ENCODE results near the gene CLSTN2.
A peak's percentile ranks its signal among the peaks of the same experiment; 100 is the strongest.

Gene CLSTN2

DNA sequence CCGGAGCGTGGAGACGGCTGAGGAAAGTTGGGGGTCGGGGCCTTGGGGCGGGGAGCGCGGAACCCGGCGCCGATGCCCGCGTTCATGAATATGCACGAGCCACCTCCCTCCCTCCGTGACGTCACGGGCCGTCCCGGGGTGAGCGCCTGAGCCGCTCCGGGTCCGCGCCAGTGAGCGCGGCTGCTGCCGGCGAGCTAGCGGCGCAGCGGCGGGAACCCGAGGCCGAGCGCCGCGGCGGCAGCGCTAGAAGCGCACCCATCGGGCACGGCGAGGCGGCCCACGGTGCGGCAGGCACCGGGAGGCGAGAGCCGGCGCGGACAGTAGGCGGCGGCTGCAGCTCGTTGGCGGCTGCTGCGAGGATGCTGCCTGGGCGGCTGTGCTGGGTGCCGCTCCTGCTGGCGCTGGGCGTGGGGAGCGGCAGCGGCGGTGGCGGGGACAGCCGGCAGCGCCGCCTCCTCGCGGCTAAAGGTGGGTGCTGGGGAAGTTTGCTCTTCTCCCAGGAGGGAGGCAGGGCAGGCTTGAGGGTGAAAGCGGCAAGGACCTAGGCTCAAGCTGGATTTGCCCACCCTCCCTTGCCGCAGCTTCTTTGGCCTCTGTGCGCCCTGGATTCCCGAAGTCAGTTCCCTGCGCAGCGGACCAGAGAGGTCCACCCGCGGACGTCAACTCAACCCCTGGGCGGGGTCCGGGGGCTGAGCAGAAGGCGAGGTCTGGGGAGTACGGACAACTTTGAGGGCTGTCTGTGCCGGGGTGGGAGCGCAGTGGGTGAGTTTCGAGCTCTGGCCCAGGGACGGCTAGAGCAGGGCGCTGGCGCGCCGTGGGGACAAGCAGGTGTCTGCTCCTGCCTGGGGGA, at the start of gene CLSTN2:
TSS of gene CLSTN2 (plus strand) at position 170 of the 850 bp plus-strand sequence.
- peak; percentile 46 for DNase-seq

DNA sequence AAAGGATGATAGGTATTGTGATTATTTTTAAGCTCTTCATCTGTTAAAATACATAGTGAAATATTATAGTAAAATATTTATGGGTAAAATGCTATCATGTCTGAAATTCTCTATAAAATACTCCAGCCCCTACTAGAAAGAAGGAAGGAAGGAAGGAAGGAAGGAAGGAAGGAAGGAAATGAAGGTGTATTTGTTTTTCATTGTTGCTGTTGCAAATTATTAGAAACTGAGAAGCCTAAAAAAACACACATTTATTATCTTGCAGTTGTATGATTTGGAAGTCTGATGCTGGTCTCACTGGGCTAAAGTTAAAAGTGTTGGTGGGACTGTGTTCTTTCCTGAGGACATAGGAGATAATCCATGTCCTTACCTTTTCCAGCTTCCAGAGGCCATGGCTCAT, 47.6 kb upstream of the CLSTN2 start:
- DNase-seq, result no peak

DNA sequence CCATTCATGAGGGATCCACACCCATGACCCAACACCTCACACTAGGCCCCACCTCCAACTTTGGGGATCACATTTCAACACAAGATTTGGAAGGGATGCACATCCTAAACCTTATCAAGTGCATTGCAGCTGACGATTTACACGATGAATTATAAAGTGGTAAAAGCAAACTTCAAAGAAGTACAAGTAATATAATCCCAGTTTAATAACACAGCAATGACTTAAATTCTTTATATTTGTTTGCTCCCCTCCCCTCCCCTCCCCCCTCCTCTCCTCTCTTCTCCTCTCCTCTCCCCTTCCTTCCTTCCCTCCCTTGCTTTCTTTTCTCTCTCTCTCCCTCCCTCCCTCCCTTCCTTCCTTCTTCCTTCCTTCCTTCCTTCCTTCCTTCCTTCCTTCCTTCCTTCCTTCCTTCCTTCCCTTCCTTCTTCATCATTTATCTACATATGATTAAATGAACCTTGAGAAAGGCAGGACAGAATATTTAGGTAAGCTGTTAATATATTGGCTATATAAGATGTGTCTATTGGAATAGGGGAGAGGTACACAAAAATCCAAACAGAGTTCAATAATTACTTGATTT, 46.3 kb upstream of the CLSTN2 start:
- DNase-seq, result no peak

DNA sequence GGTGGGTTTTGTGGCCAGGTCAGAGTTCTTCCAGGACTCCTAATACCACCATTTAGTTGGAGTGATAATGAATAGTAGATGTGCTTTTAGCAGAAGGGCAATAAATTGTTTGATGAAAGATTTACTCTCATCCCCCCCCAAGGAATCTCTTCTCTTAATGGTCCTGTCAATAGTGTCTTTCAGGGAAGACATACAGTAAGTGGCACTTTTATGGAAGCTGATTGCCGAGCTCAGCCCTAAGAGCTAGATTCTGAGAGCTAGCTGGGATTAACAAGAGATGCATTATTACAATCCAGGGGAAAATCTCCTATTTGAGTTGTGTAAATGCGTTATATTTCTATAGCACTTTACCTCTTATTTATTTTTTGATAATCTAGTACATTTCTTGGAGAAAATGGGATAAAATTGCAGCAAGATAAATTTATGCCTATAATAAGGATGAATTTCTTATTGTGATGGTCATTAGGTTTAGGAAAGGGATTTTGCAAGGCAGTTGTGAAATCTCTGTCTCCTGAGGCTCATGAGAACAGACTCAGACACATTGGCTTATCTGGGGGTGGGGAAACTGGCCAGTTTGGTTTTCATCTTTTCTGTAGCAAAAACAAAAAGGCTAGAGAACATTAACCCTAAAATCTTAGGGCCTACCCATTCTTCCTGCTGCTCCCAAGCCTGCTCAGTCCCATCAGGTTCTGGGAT, 41.6 kb upstream of the CLSTN2 start:
- no peak for DNase-seq

DNA sequence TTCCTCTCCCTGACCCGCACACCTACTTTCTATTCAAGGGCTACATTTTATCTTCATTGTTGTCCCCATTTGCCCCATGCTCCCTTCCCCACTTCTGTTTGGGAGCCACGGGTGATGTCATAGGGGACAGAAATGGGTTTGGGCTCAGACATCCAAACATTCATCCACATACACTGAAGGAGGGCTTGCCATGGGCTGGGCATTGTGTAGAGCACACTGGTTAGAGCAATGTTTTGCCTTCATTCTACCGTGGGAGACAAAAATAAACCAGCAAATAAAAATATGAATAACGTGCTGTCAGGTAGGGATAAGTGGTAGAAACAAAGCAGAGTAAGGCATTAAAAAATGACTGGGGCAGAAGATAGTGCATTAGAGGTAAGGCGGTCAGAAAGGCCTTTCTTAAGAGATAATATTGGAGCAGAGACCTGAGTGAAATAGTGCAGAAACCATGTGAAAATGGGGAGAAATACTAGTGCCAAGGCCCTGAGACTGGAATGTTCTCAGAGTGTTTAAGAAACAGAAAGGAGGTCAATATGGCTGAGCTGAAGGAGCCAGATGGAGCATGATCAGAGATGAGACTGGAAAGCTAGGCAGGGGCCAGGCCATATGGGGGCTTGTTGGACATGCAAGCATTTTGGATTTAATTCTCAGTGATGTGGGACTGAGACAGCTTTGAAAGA, 40.9 kb upstream of the CLSTN2 start:
- DNase-seq, result no peak

DNA sequence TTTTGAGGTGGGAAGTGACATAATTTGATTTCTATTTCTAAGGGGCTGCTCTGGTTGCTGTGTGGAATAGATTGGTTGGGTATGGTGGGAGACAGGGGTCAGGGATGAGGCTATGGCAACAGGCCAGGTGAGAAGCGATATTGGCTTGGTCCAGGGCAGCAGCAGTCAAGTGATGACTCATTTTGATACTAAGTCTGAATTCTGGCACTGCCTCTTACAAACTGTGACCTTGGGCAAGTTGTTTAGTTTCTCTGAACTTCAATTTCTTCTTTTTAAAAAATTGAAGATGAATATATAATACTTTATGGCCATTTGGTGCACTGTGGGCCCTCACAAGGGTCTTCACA, 40.4 kb upstream of the CLSTN2 start:
- DNase-seq, result no peak

DNA sequence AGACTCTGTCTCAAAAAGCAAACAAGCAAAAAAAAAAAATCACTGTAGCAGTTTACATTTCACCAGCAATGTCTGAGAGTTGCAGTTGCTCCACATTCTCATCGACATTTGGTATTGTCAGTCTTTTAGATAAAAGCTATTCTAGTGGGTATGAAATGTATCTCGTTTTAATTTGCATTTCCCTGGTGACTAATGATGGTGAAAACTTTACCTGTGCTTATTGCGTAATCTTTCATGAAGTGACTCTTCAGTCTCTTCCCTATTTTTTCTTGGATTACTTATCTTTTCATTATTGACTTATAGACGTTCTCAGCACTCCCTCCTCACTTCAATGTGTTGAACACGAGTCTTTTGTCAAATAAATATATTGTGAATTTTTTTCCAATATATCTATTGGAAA, 37.2 kb upstream of the CLSTN2 start:
- DNase-seq, result no peak

DNA sequence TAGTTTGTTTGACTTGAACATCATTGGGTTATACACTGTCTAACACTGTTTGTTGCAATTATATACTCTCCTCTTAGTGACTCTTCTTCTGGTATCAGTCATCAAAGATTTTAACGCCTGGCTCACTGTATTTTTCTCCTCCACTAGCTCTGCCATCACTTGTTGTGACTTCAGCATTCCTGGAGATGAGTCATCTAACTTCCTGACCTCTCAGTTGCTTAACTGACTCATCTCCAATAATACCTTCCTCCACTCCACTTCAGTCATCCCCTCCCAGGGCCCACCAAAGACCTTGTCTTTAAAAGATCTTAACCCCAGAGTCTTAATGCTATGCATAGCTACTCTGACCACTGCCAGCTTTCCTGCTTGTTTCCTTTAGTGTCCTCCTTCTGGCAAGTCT, 28.6 kb upstream of the CLSTN2 start:
- no peak for DNase-seq

DNA sequence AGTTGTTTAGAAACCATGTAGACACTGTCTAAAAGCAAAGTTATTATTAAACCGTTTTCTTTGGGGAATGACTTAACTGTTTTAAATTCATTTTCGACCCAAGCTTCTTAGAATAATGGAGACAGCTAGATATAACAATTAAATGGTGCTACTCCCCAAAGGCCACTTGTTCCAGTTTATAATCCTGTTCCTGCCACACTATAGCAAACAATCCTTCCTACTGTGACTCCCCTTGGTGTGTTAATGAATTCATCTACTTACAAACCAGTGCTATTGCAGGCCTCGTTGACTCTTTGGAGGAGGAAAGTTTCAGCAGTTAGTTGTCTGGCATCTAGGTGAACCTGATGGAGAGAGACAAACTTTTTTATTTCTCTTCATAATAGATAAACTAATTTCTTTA, 25.2 kb upstream of the CLSTN2 start:
- no peak for DNase-seq

DNA sequence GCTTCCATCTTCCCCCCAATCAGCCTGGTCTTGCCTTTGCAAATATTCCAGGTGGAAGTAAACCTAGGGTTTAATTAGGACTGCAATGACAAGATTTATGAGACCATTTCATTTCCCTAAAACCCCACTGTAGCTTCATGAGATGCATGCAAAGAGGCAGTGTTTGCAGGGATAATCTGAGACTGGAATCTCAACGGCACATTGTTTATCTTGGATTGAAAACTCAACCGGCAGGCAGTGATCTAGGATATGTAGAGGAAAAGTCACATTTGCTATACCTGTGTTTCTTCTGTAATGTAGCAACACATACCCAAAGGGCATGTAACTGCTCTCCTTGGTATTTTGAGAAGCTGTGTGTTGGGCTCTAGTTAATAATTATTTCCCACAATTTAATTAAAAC, 18.7 kb upstream of the CLSTN2 start:
- no peak for DNase-seq

DNA sequence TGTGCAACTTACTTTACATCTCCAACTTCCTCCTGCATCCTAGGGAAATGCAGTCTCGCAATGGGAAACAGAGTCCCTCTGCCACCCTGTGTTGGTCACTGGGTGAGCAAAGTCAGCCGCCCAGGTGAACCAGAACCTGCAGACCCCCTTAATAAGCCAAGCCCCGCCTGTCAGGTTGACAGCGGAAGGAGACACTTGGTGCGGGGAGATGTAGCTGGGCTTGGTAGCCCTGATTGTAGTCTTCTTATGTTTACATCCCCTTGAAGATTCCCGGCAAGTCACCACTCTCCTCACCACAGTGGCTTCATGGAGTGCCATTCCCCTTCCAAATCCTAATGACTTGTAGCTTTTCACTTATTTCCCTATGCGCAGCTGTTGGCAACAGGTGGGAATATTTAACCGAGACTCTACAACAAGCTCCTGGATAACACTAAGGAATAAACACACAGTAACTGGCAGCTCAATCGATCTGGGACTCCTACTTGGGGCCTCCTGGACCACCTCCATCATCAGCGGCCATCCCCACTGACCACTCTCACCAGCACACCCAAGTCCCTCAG, 17.7 kb upstream of the CLSTN2 start:
- DNase-seq, result no peak

DNA sequence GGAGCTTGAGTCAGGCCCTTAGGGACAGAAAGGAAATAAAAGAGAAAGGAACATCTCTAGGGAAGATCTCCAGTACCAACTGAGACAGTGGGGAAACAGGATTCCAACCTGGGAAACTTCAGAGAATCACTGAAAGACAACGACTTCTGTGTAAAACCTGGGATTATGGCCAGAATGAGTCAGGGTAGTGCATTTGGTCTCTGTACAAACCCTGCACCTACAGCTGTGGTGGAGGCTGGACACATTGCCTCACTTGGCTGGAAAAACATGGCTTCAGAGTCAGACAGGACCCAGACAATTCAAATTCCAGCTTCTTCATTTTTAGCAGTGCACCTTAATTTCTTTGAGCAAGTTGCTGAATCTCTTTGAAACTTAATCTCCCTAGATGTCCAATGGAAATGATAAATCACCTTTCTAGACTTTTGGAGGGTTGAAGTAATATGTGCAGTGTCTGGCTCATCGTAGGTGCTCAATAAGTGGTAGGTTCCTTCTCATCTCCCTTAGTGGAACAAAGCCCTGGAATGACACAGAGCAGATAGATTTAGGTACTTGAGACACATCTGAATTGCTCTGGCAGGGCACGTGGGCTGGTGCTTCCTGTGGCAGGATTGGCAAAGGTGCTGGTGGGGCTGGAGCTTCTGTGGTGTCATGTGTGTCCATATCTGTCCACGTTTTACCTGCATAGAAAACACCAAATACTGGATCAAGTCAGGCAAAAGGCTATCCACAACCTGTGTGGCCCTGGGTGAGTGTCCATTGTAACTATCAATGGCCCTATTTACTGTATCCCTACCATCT, 6.1 kb upstream of the CLSTN2 start:
- no peak for DNase-seq

DNA sequence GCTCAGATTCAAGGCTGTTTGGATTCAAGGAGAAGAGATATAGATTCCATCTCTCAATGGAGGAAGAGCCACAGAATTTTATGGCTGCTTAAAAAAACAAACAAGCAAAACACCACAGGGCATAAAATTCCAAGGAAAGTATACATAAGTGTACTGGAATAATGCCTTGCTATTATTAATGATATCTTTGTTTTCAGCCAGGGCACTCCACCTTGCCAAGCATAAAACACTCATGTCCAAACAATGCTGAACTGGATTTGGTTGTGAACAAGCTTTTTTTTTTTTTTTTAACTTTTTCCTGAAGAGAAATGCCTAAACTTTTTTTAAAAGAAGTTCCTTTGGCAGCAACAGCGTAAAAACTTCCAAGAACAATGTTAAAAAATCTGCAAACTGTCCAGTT, 4.8 kb upstream of the CLSTN2 start:
- no peak for DNase-seq

DNA sequence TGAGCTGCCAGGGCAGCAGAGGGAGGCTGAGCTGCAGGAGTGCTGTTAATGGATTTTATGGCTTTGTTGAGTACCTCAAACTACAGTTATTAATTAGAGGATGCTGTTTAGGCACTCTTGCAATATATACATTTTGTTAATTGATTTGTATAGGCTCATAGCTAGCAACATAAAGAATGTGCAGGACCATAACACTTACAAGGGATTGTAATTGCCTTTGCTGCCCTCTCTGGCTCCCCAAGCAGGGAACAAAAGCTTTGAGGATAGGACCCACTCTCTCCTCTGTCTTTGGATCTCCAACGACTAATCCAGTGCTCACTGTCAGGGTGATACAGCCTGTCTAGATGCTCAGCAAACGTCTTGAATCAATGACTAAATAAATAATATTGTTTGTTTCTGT, 1.2 kb upstream of the CLSTN2 start:
- no peak for DNase-seq

DNA sequence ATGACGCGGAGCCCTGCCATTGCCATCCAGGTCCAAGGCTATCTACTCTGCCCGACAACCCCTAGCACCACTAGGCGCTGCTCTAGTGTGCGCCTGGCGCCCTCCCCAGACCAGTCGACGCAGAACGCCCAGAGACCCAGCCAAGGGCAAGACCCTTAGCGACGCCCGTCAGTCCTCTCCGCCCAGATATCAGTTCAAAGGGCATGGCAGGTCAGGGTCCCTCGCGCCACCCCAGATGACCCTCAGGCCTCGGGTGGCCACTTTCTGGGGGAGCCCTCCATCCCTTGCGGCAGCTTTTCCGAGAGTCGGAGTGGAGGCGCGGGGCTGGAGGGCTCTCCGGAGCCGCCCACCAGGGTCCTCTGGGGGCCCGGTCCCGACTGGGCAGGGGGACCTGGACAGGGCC, 371 bp upstream of the CLSTN2 start:
- DNase-seq, result peak; percentile 58

DNA sequence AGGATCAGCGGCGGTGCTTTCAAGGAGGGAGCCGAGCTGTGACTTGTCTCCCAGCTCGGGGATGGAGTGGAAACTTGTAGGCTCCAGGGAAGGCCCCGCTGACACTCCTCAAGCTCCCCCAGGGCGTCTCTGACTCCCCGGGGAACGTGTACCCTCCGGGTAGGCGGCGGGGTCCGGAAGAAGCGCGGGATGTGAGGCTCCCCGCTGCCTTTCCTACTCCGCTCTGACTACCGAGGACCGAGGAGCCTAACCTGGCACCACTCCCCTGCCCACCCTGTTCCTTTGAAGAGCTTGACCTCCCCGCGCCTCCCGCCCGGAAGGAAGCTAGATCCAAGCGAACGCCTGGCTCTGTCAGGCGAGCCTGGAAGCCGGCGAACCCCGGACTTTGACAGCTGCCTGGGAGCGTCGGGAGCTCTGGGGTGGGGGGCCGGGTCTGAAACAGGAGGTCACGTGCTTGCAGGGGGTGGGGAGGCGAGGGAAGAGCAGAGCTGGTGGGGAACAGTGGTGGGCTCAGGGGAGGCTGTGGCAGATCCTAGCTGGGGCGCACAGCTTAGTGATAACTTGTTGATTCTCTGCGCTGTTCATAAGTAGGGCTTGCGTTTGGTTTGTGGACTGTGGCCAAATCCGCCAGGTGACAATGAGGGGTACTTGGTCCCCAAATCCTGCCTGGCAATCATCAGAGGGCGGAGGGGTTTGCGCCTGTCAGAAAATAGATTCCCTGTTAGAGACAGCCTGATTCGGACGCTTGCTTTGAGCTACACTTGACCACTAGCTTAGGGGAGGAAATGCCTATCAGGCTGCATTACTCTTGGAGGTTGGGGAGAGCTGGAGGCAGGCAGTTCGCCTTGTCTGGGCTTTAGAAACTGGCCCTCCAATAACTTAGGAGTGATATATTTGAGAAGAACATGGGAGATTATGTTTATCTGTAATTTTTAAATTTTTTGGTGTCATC, 1.2 kb downstream of the CLSTN2 start:
- no peak for DNase-seq

DNA sequence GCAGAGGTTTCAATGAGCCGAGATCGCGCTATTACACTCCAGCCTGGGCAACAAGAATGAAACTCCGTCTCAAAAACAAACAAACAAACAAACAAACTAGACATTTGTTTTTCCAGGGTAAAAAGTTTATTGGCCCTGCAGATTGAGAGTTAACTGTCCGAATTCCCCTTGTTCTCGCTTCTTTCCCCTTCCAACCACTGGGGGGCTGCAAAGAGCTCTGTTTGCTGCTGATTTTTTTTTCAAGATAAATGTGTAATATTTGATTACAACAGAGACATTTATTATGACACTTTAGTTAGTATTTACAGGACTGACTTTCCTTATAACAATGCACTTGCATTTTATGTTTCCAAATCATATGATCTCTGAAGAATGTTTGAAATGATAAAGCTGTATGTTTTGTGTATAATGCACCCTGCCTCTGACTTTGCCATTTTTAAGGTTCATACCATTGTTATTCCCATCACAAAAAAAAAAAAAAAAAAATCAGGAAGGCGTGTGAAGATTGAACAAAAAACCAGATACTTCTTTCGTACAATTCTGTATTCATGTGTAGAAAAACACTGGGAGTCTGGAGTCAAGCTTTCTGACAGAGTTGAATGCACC, 2.8 kb downstream of the CLSTN2 start:
- peak; percentile 35 for DNase-seq

DNA sequence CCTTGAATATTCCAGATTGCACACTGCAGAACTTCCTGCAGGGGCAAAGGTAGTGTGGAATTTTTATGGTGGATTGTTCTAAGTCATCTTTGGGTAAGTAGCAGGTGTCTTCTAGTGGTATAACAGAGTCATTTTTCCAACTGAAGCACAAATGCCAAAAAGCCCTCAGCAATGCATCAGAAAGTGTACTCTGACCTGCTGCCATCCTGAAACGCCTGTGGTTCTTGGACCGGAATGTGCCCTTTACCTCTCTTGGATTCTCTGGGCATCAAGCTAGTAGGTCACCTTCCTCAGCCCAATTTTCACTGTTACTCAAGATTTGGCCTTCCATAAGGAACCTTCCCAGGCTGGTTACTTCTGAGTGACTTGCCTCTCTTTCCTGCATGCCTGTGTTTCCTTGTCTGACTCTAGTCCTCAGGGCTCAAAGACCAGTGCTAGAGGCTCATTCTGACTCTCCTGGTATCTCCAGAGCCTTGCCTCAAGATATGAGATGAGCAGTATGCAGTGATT, 4.8 kb downstream of the CLSTN2 start:
- no peak for DNase-seq

DNA sequence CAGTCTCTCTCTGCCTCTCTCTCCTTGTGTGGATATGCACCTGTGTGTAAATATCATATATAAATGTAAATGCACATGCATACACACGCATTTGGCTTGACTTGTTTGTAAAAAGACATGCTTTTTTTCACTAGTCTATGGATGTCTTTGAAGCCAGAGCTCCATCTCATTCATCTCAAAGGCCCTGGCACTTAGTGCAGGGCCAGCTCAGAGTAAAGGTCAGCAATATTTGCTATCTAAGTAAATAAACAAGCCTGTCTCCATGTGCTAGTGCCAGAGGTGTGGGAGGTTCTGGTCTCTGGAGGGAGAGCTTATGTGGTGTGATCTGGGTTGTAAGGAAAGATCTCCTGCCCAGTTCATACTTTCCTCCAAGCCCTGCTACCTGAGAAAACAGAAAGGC, 5.6 kb downstream of the CLSTN2 start:
- DNase-seq, result no peak

DNA sequence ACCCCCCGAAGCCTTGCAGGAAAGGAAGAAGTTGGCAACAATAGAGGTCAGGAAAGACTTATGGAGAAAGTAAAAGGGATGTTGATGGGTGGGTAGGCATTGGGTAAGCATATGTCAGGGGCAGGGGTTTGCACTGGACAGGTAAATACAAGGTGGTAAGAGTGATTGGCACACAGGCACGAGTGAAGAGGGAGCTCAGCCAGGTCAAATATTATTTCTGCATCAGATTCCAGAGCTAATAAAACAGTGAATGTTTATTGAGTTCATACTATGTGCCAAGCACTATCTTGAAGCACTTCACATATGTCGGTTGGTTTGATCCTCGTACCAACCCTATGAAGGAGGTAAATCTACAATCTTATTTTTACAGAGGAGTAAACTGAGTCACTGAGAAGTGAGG, 6.6 kb downstream of the CLSTN2 start:
- no peak for DNase-seq

All from 8988T (cell line).